RWPE1 (cell line): Measurements from ENCODE around the gene RAD18.

ENCODE experiments used
- CTCF ChIA-PET: fragments of 350-600 bp; sonication (Branson Sonifier 250); formaldehyde crosslinking; extraction: SDS; loops from one replicate; lab custom pipeline; 2021; lab: Yijun Ruan, JAX
- POLR2A ChIA-PET: fragments of 400-600 bp; formaldehyde crosslinking; extraction: SDS; loops from one replicate; lab custom pipeline; 2020; ENCODE audit warnings: antibody characterized with exemption; ENCODE audit not compliant: low non-redundant PET; lab: Yijun Ruan, JAX
- DNase-seq: peaks from one replicate; pipeline ENCODE4 v3.0.0; 2012; ENCODE audit warnings: low spot score
- H3K27ac ChIP-seq: fragments of 450-650 bp; 2 replicates; pipeline ENCODE4 v1.5.1; 2017
- TF ChIP-seq, protein P1 (sequence below): fragments of 450-650 bp; conservative IDR thresholded peaks from 2 replicates; pipeline ENCODE4 v1.5.1; 2017; ENCODE audit warnings: low read depth, mild to moderate bottlenecking

The RAD18 gene

DNA sequence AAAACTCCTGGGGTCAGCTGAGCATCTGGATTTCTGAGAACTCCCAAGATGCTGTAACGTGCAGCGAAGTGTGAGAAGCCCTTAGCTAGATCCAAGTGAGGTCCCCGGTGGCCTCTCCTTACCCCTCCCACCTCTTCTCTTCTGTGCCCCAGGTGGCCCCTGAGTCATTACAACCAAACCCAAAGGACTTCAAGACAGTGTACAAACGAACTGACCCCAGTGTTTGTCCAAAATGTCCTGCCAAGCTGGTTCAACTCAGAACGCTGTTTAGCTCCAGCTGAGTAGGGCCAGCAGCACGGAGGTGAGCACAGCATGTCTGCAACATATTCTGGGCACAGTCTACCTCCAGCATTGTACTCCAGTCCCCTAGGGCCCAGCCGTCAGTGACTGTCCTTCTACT lies 119.9 kb downstream of the RAD18 start:
- CTCF ChIA-PET = no interaction called here
- TF ChIP-seq, protein P1, sequence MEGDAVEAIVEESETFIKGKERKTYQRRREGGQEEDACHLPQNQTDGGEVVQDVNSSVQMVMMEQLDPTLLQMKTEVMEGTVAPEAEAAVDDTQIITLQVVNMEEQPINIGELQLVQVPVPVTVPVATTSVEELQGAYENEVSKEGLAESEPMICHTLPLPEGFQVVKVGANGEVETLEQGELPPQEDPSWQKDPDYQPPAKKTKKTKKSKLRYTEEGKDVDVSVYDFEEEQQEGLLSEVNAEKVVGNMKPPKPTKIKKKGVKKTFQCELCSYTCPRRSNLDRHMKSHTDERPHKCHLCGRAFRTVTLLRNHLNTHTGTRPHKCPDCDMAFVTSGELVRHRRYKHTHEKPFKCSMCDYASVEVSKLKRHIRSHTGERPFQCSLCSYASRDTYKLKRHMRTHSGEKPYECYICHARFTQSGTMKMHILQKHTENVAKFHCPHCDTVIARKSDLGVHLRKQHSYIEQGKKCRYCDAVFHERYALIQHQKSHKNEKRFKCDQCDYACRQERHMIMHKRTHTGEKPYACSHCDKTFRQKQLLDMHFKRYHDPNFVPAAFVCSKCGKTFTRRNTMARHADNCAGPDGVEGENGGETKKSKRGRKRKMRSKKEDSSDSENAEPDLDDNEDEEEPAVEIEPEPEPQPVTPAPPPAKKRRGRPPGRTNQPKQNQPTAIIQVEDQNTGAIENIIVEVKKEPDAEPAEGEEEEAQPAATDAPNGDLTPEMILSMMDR = no peak
- POLR2A ChIA-PET = no interaction called here
- DNase-seq = no peak
- no peak overlapping the region for H3K27ac ChIP-seq

DNA sequence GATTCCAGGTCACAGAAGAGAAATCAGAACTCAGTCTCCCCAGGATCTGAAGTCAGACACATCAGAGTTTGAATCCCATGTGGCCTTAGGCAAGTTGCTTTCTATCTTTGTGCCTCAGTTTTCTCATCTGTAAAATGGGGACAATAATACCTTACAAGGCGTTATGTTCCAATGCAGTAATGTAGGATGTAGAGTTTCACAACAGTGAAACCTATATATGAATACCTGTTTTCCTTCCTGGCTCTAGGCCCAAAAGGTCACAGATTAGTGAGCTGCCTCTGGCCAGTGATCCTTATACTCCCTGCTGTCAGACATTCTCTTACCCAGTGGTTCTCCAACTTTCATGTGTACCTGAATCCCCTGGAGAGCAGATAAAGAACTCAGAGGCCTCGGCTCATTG lies 121.0 kb downstream of the RAD18 start:
- CTCF ChIA-PET = no interaction called here
- POLR2A ChIA-PET = no interaction called here
- H3K27ac ChIP-seq = no peak overlapping the region
- TF ChIP-seq, protein P1 = no peak
- DNase-seq = no peak

DNA sequence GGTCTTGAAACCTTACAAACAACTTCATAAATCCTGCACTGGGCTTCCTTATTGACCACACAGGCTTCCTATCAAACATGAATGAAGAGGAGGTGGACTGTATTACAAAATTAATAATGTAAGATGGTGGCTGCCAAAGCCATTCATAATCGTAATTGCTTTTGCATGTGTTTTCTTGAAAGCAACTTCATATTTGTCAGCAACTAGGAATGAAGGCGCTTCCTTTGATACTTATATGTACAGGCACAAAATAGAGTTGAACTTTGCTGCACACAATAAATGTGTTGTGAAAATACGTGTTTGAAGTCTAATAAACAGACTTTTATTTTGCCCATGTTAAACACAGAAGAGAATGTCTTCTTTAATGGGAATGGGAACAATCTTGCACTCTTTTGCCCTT lies 121.8 kb downstream of the RAD18 start:
- CTCF ChIA-PET = no interaction called here
- POLR2A ChIA-PET = no interaction called here
- no peak overlapping the region for H3K27ac ChIP-seq
- no peak for DNase-seq
- TF ChIP-seq, protein P1 = no peak

DNA sequence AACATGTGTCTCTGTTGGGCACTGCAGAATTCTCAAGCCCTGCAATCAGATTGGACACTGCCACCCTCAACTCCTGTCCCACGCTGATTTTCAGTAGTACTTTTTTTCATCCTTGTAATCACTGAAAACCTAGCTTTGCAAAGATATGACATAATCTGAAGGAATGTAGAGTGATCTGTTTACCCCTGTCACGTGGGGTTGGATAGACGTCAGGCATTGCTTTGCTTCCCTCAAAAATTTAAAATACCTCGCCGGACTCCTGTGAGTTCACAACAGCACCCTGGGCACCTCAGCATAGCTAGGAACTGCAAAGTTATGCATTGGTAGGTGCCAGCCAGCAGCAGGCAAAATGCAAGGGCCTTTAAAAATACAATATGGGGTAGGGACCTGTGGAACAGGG lies 122.7 kb downstream of the RAD18 start:
- no peak overlapping the region for H3K27ac ChIP-seq
- CTCF ChIA-PET = no interaction called here
- no peak for DNase-seq
- POLR2A ChIA-PET = interaction anchor here (0.6 kb wide), 1 partner anchor 8 kb away, joined by 3 read pairs; no protein-coding TSS in a partner anchor
- TF ChIP-seq, protein P1 = no peak

DNA sequence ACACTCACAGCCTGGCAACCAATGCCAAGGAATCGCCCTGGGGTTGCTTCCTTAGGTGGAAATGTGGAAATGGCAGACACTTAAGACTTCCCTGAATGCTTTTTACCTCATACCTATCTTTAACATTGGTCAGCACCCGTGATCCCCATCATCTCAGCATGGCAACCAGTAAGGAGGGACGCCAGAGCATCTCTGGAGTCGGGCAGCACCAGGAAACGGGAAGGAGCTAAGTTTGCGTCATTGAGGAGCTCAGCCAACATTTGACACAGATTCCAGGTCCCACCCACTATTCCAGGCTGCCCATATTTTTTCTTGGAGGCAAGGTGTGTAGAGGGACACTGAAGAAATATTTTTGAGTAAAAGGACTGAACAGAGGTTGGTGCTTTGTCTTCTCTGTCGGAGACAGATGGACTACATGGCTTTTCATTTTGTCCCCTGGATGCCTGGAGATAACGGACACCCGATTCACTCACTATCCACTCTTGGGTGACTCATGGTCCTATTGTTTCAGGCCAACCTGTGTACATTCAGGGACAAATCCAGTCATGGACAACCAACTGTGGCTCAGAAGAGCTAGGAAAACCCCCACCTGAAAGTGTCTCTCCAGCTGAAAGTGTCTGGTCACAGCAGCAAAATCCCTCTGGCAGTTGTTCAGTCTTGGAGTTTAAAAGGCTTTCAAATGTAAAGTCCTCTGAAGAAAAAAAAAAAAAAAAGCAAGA lies 123.5 kb downstream of the RAD18 start:
- TF ChIP-seq, protein P1 = no peak
- no peak overlapping the region for H3K27ac ChIP-seq
- DNase-seq = no peak
- ChIA-PET CTCF (no interaction called here), POLR2A (interaction anchor here (0.6 kb wide), 1 partner anchor 9 kb away, joined by 3 read pairs; no protein-coding TSS in a partner anchor)

DNA sequence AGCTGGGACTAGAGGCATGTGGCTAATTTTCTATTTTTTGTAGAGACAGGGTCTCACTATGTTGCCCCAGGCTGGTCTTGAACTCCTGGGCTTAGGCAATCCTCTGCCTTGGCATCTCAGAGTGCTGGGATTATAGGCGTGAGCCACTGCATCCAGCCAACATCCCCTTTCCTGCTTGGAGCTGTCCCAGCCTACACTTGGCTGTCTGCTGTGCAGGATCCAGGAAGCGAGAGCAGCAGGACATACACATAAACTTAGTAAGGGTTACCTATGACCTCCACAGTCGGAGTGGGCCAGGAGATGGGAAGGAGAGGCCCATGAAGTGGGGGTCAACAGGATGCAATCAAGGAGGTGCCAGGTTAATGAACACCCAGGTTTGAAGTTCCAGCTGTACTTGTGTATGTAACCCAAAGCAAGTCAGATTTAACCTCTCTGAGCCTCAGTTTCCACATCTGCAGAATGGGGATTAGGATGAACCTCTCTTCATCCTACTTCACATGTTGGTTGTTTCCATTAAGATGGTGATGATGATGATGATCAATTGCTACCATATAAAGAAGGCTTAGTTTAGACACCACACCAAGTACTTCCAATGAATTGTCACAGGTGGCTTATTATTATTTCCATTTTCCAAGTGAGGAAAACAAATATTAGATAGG lies 124.4 kb downstream of the RAD18 start:
- no peak overlapping the region for H3K27ac ChIP-seq
- ChIA-PET POLR2A (no interaction called here), CTCF (no interaction called here)
- TF ChIP-seq, protein P1 = no peak
- no peak for DNase-seq
